Stimulated activated CD4-positive, alpha-beta T cell treated with anti-CD3 and anti-CD28 coated beads, Interleukin-12 subunit alpha, Interleukin-12 subunit beta, amount 100 ng/mL, for 48 hours (primary cell): ENCODE measurements around the gene THUMPD2.

Experiments
- DNase-seq, 3 donors: peaks; one replicate each; pipeline ENCODE4 v3.0.0-alpha.2; 2020; ENCODE audit warnings: low read depth in 2 of 3, low spot score in 1 of 3

The THUMPD2 gene

DNA sequence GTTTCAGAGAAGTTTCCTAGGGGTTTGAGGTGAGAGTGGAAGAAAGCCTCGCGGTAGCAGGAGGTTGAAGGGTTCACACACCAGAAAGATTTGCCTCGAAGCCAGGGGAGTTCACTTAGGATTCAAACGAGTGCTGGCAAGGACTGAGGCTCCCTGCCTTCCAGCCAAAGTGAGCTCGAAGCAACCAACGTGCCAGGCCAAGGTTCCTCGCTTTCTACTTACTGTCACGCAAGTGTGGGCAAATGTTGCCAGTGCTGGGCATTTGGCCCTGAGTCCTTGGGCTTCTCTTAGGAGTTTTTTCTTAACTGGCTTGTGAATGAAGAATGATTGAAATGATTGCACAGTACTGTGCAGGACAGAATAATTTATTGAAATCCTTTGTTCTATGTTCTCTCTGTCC lies 59.7 kb downstream of the THUMPD2 start:
- DNase-seq, result no peak

DNA sequence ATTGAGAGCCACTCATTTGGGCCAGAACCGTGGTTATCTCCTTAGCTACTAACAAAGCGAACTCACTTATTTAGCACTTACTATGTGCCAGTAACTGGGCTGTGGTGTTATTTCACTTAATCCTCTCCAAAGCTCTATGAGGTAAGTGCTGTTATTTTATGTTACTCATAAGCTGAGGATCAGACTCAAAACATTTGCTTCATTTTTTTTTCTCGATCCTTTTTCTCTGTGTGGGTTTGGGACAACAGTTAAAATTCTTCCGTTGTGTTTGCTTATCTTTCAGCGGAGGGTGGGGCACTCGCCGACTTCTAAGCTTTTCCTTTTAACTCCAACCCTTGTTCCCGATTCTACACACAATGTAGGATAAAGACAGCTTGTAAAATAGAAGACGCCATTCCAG lies 60.6 kb downstream of the THUMPD2 start:
- no peak for DNase-seq

DNA sequence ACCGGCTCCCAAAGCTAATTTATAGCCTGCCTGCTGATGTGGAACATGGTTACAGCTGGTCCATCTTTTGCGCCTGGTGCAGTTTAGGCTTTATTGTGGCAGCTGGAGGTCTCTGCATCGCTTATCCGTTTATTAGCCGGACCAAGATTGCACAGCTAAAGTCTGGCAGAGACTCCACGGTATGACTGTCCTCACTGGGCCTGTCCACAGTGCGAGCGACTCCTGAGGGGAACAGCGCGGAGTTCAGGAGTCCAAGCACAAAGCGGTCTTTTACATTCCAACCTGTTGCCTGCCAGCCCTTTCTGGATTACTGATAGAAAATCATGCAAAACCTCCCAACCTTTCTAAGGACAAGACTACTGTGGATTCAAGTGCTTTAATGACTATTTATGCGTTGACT lies 62.0 kb downstream of the THUMPD2 start:
- DNase-seq, result no peak

DNA sequence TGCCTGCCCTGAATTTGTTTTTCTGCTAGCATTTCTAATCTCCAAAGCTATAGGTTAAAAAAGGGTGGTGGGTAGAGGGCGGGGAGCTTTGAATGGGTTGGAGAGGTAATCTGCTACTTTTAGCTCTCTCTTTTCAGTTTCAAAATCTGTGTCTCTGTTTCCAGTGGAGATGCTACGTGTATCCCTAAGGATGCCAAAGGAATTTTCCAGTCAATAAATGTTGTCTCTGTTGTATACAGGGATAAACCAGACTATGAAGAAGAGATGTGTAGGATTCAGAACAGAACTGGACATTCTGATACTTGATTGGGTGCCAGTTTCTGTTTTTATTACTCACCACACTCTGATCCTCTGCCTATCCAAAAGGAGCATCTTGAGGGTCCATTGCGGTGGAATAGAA lies 63.2 kb downstream of the THUMPD2 start:
- DNase-seq, result no peak

DNA sequence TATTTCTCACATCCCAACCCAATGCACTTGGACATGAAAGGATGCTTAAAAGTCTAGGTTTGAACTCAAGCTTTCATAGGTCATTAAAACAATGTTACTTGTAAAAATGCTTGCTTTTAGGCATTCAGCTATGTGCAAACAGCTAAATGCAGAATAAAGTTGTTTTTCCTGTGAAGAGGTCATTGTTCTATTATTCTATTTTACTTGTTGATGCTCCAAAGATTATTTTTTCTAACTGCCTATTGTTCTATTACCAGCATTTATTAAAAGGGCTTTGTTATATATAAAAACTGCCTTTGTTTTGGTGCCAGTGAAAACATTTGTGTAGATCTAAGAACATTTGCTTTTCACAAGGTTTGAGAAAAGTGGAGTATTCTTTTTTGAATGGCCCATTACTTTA lies 64.0 kb downstream of the THUMPD2 start:
- DNase-seq, result no peak

DNA sequence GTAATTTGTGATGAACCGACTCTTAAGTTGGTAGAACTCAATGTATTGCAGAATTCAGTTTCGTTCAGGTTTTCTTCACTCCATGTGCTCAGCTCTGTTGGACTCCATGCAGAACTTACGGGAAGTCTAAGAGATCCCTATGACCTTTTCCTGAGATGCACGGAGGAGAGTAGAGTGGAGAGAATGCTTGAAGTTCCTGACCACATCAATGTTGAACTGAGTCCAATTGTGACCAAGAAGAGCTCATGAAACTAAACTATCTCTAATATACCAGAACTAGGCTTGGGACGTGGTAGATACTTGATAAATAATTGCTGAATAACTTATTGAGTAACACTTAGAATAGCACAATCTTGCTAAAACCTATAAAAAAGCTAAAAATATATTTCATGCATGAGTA lies 66.1 kb downstream of the THUMPD2 start:
- DNase-seq, result no peak

DNA sequence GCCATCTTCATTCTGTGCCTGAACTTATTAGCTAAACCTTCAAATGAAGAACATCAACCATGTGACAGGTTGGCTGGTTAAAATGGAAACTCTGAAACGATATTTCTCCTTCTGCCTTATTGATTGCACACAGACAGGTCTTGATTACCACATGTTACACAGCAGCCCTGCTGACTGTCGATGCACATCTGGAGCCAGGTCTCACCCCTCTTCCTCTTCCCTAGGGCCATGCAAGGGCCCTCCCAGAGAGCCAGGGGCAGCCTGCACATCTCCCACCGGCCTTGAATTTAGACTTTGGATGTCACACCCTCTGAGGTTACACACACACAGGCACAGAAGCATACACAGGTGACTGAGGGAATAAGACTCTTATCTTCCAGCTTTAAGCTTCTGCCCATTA lies 68.3 kb downstream of the THUMPD2 start:
- DNase-seq, result no peak

DNA sequence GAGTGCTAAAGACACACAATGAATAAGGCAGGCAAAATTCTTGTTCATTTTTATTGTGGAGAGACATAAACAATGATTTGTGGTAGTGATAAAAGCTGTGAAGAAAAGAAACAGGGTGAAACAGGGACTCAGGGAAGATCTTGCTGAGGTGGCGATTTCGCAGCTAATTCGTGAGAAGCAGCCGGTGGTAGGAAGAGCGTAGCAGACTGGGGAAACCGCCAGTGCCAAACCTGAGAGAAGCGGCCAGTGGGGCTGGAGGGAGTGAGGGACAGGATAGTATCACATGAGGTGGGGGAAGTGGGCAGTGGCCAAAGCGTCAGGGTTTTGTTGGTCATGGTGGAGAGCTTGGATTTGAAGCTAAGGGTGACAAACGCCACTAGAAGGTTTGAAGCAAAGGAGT lies 71.1 kb downstream of the THUMPD2 start:
- DNase-seq, result no peak

DNA sequence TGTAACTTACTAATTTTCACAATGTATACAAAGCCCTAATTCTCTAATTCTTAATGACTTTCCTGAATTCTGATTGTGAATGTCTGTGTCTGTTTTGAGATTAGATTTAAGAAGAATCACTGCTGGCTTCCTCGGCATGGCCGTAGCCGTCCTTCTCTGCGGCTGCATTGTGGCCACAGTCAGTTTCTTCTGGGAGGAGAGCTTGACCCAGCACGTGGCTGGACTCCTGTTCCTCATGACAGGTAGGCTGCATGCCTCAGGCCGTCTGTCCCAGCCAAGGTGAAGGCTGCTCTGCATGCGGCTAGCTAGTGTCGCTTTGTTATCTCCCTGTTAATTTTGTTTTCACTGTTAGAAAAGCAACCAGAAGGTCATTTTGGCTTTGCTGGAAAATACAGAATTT lies 72.1 kb downstream of the THUMPD2 start:
- no peak for DNase-seq

DNA sequence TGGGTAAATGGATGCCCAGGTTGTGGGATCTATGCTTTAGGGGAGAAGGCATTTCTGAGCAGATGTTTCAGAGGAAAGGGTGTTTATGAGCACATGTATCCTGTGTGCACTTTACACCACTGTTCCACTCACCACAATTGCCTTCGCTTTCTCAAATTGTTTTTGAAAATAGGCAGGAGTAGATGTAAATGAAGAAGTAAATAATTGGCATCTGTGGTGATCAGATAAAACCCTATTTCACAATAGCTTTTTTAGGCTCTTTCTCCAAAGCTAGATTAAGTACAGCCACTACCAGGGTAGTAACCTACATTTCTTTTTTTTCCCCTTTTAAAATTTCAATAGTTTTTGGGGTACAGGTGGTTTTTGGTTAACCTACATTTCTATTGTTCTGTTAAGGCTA lies 72.7 kb downstream of the THUMPD2 start:
- DNase-seq, result no peak

DNA sequence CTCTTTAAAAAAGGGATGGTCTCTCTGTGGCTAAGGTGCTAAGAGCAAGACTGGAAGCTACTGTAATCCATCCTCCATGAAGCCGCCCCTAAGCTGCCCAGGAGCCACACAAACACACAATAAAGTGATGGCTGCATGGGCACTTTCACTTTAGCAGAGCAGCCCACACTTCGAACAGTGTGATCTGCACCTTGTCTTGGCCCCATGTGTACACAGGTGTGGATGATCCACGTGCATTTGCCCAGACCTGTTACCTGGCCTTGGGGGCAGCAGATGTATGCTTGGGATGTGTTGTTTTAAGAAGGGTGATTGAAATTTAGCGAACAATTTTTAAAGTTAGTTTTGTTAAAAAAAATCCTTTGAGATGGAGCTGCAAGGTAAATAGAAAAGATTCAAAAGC lies 73.4 kb downstream of the THUMPD2 start:
- DNase-seq, result no peak

DNA sequence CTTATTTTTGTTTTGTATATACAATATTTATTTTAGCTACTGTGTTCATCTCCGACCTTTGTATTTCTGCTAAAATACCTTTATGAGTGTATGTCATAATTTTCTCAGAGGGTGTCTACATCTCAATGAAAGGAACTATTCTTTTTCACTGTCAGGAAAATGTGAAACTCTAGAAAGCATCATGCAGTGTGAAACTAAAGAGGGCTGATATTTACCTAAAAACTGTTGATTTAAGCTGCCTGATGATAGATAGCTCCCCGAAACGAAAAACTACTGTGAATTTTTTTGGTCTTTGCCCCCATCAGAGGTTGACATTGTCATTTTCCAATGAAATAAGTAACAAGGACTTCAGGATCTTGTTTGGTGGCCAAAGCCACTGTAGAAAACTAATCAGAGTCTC lies 74.5 kb downstream of the THUMPD2 start:
- no peak for DNase-seq

DNA sequence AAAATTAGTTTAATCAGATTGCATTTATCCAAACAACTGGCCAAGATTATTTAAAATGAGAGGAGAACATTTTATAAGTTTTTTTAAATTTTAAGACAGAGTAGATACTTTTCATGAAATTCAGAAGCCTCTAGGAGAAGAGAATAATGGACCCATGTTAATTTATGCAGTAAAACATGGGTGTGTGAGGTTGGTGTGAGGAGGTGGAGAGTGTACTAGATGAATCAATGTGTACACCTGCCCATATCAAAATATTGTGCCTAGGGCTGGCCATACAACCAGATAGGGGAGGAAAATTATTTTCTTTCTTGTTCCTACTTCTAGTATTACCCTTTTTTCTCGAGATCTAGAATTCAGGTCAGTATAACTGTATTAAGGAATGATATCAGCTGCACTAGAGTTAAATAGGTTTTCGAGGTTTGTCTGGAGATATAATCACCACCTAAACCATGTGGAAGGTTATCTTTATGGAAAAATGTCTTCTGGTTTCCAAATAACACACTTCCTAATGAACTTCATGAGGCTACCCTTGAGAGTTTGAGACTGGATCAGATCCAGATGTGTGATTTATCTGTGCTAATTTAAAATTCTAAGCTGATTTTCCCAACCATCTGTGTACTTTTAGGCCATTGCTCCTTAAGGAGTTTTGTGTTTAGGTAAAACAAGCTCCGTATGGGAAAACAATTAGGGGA lies 75.7 kb downstream of the THUMPD2 start:
- no peak for DNase-seq

DNA sequence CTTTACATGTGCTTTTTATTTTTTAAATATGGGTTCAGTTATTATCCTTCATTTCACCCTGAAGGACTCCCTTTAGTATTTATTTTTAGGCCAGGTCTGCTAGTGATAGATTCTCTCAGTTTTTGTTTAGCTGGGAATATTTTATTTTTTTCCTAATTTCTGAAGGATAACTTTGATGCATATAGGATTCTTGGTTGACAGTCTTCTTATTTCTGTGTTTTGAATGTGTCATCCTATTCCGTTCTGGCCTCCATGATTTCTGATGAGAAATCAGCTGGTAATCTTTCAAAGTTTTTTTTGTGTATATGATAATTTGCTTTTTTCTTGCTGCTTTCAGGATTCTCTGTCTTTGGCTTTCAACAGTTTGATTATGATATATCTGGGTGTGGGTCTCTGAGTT lies 77.9 kb downstream of the THUMPD2 start:
- no peak for DNase-seq

DNA sequence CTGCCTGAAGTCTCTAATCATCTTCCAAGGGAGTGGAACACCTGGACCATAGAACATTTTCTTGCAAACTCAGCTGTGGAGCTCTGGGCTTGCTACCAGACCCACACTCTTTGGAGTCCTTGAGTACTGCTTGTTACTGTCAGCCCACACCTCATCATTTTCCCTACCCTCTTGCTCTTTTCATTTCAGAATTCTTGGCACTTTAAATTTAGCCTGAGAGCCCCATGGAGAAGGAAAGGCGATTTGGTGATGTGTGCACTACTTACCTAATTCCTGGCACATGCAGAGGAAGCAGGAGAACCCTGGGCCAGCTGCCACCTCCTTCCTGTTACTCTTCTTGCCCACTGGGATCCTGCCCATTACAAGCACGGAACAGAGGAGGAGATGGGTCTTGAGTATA lies 81.6 kb downstream of the THUMPD2 start:
- no peak for DNase-seq

DNA sequence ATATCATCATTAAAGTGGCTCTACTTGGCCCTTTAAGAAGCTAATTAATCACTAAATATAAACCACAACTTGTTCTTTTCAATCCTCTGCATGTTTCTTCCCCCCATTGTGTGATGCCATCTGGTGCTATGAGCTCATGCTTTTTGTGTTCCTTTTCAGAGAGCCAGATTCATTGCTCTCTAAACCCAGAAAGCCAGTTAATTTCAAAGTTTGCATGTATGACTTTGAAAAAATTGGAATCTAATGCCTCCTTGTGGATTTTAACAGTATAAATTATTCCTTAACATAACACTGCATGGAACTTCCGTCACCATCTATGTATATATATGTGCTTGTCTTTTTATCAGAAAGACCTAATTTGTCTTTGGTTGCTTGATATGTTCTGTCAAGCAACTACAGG lies 82.2 kb downstream of the THUMPD2 start:
- no peak for DNase-seq

DNA sequence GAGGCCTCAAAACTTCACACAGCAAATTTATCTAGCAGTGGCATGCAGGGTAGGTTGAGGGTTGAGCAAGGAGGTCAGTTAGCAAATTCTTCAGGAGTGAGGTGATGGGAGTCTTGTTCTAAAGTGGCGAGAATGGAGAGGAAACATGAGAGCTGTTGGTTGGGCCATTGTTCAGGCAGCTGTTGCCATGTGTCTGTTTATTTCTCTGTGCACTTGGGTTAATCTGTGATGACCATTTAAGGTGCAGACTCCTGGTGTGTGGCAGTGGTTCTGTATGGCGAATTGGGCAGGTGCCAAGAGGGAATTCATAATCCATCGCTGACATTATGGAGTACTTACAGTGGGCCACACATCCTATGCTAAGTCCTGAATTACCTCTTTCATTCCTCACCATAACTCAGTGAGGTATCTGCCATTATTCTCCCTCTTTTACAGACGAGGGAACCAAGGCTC lies 82.9 kb downstream of the THUMPD2 start:
- DNase-seq, result no peak

DNA sequence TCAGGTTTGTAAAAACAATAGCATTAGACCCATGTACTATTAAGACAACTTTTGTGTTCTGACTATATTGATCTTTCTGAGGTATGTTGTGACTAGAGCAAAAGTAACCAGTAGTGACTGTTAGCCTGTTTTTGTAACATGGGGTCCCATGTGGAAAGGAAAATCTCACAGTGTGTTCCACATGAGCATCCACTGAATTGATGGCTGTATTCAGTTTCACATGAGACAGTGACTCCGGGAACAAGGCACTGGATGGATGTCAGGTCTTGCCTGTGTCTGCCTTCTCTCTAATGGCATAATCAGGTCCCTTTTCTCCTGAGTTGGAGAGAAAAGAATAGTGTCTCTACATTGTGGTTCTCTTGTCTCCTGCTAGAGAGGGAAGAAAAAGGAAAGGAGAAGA lies 85.8 kb downstream of the THUMPD2 start:
- no peak for DNase-seq

DNA sequence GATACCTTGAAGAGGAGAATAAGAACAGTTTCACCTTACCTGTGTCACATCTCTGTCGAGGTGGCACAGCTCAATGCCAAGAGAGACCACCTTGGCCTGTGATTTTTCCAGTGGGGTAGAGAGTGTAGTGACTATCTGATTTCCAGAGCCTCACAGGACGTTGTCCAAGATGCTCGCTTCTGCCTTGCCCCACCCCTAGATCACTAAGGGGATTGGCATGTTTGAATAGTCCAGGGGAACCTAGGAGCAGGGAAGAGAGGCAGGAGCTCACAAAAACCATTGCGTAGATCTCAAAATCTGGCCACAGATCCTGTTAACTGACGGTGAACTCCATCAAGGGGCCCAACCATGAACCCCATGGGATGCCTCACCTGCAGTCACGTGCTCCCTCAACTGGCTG lies 89.2 kb downstream of the THUMPD2 start:
- DNase-seq, result no peak

DNA sequence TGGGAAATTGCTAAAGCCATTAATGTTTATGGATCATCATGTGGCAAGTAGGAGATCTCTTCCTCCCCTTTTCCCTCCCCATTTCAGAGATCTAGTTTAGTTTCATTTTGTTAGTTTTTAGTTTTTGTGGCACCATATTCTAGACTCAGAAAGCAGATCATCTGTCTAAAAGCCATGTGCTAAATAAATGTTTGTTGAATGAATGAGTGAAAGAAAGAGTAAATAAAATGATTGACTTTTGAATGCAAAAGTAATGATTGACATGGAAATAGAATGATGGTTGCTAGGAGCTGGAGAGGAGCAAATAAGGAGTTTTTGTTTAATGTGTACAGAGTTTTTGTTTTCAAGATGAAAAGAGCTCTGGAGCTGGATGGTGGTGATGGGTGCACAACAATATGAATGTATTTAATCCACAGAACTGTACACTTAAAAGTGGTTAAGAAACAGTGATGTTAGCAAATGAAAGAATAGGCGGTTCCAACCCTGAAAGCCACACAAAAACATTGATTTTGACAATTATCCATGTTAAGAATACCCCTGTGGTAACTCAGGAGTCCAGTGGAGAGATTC lies 89.7 kb downstream of the THUMPD2 start:
- no peak for DNase-seq

DNA sequence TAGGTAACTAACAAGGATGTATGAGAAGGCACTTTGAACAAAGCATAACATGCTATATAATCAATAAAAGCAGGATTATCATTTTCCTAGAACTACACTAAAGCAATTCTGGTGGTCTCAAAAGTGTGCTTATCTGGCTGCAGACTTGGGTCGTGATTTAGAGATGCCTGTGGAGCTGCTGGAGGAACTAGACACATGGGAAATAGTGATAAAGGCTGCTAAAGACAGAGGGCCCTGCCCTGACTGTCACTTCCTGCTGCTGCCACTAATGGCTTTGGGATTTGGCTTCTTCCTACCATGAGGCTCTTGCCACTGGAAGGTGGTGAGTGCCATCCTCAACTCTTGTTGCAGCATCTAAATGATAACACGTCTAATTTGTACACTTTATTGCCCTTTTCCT lies 90.9 kb downstream of the THUMPD2 start:
- DNase-seq, result no peak

DNA sequence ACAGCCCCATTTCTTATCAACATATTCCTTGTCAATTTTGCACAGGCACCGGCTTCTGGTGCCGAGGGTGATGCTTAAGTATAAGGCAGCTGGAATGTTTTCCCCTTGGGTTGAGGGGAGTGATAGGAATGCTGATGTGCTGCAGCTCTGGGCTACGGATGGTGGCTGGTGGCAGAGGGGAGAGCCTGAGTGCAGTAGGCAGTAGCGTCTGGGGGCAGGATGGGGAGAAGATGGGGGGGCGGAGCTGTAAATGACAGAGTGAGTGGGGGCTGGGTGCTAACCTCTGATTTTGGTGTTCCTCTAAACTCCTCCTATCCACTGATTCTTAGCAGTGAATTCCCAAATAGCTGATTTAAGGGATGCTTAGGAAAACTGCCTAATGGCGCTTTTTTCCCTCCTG lies 92.6 kb downstream of the THUMPD2 start:
- DNase-seq, result no peak
